HG03064 (cell line): ENCODE results near the gene PARP9.

Experiments used
- ATAC-seq: cut with Tn5 transposase; IDR thresholded peaks from one replicate; pipeline ENCODE4 v1.9.1; 2021; ENCODE audit warnings: low read depth; ENCODE audit not compliant: unreplicated experiment

PARP9 gene

GRCh38 chr3:122564155-122564912 is at the start of gene PARP9, which contains the start of gene DTX3L:
TSS of gene PARP9 (minus strand) at chr3:122564300. CDS start at chr3:122559620, 4,680 bp downstream.
TSS of gene DTX3L (plus strand) at chr3:122564338. CDS start at chr3:122564427, 89 bp downstream.
- peak; percentile 70 for ATAC-seq

DNA sequence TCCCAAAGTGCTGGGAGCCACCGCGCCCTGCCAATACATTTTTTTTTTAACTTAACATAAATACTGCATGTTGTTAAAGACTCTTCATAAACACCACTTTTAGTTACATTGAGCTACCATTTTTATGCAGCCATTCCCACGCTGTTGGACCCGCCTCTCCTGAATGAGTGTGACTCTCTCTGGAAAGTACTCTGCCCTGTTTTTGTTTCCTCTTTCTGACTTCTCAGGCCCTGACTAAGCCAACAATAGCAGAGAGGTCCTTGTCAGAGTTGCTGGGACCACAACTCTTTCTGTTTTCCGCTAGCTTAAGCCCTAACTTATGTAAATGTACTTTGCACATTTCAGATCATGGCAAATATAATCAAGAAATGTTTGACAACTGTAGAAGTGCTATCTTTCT is 48.6 kb upstream of the PARP9 start:
- no peak for ATAC-seq

DNA sequence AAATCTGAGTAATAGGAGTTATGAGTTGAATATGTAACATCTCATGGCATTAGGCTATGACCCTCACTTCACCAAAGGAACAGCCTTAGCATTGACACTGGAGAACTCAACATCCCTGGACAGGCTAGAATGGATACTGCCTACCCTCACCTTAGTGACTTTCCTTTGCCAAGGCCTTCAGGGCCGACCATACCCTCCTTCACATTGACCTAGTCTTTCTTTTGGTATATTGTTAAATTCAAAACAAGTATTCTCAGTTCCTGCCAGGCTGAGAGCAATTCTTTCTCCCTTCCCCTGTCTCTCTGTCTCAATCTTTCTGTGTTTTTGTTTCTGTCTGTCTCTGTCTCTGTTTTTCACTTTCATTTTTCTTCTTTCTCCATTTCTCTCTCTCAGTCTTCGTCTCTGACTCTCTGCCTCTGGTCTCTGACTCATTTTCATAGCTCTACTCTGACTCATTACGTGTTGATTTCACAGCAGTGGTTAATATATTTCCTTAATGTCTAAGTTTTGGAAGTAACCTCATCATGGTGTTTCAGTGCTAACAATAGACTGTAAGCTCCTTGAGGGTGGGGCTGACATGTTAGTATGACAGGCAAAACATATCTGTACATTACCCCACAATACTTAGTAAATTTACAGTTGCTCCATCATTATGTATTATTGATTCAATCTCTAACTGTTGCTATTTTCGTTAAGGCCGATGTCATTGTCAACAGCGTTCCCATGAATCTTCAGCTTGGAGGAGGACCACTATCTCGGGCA is 45.9 kb upstream of the PARP9 start:
- ATAC-seq = peak; percentile 95

DNA sequence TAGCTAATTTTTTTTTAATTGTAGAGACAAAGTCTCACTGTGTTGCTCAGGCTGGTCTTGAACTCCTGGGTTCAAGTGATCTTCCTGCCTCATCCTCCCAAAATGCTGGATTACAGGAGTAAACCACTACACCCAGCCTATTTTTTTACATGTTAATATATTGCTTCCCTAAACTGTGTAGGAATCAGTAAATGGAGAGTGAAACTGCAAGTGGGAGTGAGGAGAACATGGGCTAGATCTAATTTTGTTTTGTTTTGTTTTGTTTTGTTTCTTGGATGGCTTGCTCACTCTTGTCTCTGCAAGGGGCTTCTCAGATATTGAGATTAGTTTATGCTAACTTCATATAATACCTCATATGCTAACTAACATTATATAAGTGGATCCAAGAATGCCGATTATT is 44.8 kb upstream of the PARP9 start:
- ATAC-seq = no peak

DNA sequence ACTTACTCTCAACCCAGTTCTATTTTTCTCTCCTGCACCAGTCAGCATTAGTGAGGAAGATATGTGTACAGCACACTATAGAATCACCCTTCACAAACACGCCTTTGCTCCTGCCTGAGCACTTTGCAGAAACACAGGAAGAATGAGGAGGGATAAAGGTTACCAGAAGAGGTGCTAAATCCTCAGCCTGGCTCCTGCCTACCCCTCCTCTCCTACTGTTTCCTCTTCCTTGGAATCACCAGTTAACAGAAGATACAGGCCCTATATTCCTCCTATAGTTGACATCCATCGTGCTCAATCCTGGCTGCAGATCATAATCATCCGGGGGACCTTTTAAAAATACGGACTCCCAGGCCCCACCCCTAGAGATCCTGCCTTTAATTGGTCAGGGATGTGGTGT is 42.2 kb upstream of the PARP9 start:
- no peak for ATAC-seq

DNA sequence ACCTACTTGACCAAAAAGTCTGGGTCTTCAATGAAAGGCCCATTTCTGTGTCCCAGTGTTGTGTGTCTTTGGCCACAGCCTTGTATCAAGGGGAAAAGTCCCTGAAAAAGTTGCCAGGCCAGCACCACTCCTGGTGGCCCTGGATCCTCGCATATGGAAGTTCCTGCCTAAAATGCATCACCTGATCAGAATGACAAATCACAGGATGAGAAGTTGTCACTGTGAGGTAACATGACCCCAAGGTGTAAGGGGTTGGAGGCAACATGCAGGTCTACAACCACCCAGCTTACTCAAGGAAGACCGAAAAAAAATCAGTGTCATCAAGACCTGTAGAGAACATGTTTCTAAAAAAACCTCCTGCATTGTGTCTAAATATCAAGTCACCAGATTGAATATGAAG is 39.0 kb upstream of the PARP9 start:
- ATAC-seq = no peak

- ATAC-seq = no peak
Observed at GRCh38 chr3:122602011-122602710, 38.1 kb upstream of the PARP9 start.

GRCh38 chr3:122598556-122598955 is 34.5 kb upstream of the PARP9 start:
- no peak for ATAC-seq

DNA sequence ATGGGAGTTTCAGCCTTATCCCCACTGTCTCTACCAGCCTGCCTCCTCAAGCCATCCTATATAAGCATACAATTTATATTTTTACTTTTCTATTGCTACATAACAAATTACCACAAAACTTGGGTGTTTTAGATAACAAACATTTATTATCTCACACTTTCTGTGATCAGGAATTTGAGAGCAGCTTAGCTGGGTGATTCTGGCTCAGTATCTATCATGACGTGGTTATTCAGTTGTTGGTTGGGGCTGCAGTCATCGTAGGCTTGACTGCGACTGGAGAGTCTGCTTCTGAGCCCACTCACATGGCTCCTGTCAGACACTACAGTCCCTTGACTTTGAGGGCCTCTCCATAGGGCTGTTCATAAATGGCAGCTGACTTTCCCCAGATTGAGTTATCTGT is 34.1 kb upstream of the PARP9 start:
- no peak for ATAC-seq

DNA sequence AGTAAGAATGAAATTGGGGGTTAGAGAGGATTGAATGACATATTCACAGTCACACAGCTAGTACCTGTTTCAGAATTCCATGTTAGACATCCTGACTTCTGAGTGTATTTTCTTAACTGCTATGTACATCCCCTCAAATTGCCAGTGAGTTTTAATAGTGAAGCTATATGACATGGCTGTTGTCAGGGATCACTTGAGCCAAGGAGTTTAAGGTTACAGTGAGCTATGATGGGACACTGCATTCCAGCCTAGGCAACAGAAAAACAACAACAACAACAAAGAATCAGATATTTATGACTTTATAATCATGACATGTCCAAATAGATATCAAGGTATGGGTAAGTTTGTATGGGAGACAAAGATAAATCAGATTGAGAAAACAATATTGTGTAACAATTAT is 29.9 kb upstream of the PARP9 start:
- no peak for ATAC-seq

DNA sequence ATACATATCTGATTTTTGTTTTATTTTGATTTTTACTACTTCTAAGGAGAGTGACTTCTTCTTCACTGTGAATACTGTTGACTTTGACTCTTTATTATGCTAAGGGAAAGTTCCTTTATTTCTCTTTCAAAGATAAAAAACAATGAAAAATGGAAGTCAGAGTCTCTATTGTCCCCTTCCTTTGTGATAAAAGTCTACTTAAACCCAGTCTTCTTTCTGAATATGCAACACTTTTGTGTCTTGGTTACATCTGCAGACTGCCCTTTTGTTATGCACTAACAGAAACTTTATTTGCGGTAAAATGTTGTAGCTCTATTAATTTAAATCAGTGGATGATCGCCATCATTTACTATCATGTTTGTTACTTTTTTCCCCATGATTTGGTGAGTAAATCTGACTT is 26.5 kb upstream of the PARP9 start:
- no peak for ATAC-seq

DNA sequence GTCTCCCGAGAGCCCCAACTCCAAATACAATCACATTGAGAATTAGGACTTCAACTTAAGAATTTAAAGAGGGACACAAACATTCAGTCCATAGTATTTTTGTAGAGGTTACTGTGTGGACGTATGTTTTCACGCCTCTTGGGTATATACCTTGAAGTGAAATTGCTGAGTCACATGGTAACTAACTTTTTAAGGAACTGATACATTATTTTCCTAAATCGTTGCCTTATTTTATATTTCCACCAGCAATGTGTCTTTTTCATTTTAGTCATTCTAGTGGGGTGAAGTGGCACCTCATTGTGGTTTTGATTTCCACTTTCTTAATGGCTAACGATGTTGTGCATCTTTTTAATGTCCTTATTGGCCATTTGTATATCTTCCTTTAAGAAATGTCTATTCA is 25.2 kb upstream of the PARP9 start:
- no peak for ATAC-seq

DNA sequence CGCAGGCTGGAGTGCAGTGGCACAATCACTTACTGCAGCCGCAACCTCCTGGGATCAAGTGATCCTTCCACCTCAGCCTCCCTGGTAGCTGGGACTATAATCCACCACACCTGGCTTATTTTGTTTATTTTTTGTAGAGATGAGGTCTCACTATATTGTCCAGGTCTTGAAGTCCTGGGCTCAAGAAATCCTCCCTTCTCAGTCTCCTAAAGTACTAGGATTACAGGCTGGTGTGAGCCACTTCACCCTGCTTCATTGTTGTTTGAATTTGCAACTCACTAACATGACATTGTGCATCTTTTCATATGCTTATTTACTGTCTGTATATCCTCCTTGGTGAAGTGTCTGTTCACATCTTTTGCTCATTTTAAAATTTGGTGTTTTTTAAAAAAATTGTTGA is 23.5 kb upstream of the PARP9 start:
- ATAC-seq = no peak

DNA sequence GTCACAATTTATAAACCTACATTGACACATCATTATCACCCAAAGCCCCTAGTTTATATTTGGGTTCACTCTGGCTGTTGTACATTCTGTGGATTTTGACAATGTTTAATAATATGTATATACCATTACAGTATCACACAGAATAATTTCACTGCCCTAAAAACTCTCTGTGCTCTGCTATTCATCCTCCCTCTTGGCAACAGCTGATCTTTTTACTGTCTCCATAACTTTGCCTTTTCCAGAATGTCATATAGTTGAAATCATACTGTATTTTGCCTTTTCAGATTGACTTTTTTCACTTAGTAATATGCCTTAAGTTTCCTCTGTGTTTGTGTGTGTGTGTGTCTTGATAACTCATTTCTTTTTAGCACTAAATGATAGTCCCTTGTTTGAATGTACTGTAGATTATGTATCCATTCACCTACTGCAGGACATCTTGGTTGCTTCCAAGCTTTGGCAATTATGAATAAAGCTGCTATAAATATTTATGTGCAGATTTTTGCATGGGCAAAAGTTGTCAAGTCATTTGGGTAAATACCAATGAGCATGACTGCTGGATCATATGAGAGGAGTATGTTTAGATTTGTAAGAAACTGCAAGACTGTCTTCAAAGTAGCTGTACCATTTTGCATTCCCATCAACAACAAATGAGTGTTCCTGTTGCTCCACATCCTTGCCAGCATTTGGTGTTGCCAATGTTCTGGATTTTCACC is 22.8 kb upstream of the PARP9 start:
- no peak for ATAC-seq

- no peak for ATAC-seq
Observed at GRCh38 chr3:122586098-122586497, 22.0 kb upstream of the PARP9 start.

- no peak for ATAC-seq
Observed at GRCh38 chr3:122582390-122582789, 18.3 kb upstream of the PARP9 start.

- no peak for ATAC-seq
Observed at GRCh38 chr3:122581622-122582021, 17.5 kb upstream of the PARP9 start.

DNA sequence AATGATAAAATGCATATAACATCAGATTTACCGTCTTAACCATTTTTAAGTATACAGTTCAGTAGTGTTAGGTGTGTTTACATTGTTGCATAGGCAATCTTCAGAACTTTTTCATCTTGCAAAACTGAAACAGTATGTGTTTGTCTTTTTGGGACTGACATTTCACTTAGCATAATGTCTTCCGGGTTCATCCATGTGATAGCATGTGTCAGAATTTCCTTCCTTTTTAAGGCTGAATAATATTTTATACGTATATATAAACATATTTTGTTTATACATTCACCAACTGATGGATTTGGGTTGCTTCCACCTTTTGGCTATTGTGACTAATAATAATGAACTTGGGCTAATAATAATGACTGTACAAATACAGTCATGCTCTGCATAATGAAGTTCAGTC is 16.4 kb upstream of the PARP9 start:
- ATAC-seq = no peak

- no peak for ATAC-seq
Observed at GRCh38 chr3:122578069-122578740, 14.1 kb upstream of the PARP9 start.

- ATAC-seq = no peak
Observed at GRCh38 chr3:122577409-122578031, 13.4 kb upstream of the PARP9 start, which contains the start of gene PARP15. TSS of gene PARP15 (plus strand) at chr3:122577650. CDS start at chr3:122577668, 18 bp downstream.
